ACHN (cell line): Measurements from ENCODE around the gene ANXA2.
"Not testable (repeated sequence)": the region's sequence is repeated elsewhere in the genome, so short reads cannot be mapped to it uniquely, and the experiment has no call there.

Experiments
- DNase-seq: peaks from one replicate; pipeline ENCODE4 v3.0.0-alpha.2; 2015
- in situ Hi-C: cut with HindIII; loops from 2 replicates; pipeline ENCODE4 v1.10.0; 2017; ENCODE audit warnings: low sequenced_read_pairs, low pct_ligation_motif_present, low pct_unique_long_range_greater_than_20kb

ANXA2 gene

GRCh38 chr15:60412807-60413206 is 15.0 kb upstream of the ANXA2 start:
- in situ Hi-C loops = not testable (repeated sequence)

DNA sequence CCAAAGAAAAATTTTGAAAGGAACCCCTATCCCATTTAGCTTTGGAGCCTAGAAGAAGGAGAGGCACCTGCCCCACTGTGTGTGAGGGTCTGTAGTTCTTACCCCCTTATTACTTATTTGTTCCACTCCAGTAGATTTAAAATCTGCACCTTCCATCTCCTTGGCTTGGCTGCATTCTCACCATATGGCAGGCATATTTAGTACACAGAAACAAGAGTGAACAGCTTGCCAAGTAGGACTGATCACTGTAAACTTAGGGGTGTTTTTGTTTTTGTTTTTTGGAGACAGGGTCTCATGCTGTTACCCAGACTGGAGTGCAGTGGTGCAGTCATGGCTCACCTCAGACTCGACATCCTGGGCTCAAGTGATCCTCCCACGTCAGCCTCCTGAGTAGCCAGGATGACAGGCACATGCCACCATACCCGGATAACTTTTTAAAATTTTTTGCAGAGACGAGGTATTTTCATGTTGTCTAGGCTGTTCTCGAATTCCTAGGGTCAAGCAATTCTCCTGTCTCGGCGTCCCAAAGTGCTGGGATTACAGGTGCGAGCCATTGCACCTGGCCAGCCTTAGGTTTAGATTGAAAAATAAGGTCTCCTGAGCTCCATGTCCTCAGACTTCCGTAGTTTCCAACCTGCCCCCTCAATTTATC is 14.1 kb upstream of the ANXA2 start:
- in situ Hi-C loops = no loop called here

More at GRCh38 chr15:60412807-60413206, 15.0 kb upstream of the ANXA2 start:
- DNase-seq = not testable (repeated sequence)

GRCh38 chr15:60410350-60410749 is 12.6 kb upstream of the ANXA2 start:
- in situ Hi-C loops, DNase-seq: not testable (repeated sequence)

More for the DNA sequence above, 14.1 kb upstream of the ANXA2 start:
- DNase-seq = no peak

- in situ Hi-C loops = no loop called here
These were observed 10.7 kb upstream of the ANXA2 start for GRCh38 chr15:60408463-60408981.

DNA sequence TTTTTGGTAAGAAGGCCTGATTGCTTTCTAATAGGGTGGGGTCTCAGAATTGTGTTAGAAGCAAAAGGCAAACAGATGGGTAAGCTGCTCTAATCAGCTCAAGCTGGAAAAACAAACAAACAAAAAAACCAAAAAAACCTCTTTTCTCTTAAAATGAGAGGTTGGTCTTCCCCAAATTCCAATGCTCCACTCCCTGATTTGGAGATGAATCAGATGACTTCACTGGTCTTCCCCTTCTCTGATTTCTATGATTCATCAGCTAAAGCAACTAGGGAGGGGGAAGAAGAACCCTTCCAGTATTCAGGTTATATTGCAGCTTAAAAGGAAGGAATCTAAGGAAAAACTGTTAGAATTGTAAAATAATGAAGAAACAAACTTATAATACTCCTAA is 9.6 kb upstream of the ANXA2 start:
- in situ Hi-C loops = no loop called here
- peak; percentile 63 for DNase-seq

More at GRCh38 chr15:60408463-60408981, 10.7 kb upstream of the ANXA2 start:
- DNase-seq = peak; percentile 62

- DNase-seq = no peak
- in situ Hi-C loops = no loop called here
These were observed 9.0 kb upstream of the ANXA2 start for GRCh38 chr15:60406513-60407414.

DNA sequence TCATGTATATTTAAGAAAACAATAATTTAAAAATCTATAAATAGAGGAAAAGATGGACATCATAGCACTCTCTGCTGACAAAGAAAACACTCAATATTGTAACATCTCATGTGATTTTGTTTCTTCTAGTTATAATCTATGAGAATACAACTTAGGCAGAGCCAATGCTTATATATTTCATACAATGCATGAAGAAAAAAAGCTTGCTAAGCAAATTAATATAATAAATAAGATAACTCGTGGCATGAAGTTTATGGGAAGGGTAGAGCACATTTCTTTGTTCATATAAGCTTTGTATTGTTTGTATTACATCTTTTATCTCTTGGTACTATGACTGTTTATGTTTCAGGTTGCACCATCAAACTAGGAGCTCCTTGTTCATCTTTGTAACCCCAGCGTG is 7.6 kb upstream of the ANXA2 start:
- in situ Hi-C loops = no loop called here
- no peak for DNase-seq

GRCh38 chr15:60404351-60404750 is 6.6 kb upstream of the ANXA2 start:
- DNase-seq, in situ Hi-C loops: not testable (repeated sequence)

GRCh38 chr15:60400944-60401343 is 3.2 kb upstream of the ANXA2 start:
- in situ Hi-C loops = no loop called here
- DNase-seq = no peak

DNA sequence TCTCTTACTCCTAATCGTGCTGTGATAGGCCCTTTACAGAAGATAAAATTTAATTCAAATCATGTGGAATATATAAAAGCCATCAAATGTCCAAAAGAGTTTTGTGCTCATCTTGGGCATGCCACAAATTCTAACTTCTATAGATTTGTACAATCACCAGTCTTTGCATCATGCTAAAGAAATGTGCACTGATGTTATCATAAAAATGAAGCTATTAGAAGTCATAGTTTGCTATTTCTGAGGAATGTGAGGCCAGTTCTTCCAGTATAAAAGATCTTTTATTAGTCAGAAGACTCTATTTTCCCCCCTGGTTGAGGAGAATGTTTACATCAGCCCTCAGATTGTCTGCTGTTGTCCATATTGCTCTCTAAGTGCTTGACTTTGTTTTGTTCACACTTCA is 2.1 kb upstream of the ANXA2 start:
- DNase-seq = no peak
- in situ Hi-C loops = no loop called here

DNA sequence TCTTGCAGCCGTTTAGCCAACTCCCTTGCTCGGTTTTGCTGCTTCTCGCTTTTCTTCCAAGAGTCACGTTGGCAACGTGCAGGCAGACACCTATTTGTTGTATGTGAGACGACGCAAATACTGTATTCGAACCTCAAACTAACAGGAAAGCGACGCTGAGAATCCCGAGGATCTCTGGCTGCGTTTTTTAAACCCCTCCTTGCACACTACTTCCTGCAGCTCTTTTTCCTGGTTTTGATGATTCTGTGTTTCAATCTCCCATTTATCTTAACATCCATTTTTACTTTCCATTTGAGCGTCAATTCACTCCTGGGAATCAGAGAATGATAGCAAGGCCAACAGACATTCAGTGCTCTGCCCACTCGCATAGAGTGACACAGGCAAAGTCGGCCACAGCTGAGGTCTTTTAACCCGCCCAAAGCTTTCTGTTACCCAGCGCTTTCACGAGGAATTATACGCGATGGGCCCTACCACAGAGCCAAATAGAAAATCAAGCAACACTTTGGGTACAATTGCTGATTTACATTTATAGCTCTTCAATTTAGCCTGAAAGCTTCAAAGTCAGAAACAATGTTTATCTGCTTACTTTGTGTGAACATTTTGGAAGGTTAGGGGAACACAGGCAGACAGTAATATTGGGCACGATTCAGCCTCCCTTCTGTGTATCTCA is 1.6 kb upstream of the ANXA2 start:
- no peak for DNase-seq
- in situ Hi-C loops = no loop called here

- peak; percentile 83 for DNase-seq
- in situ Hi-C loops = no loop called here
These were observed 621 bp downstream of the ANXA2 start for GRCh38 chr15:60396958-60397771.

GRCh38 chr15:60396560-60396957 is 1.2 kb downstream of the ANXA2 start:
- in situ Hi-C loops = no loop called here

GRCh38 chr15:60396100-60396499 is 1.7 kb downstream of the ANXA2 start:
- DNase-seq = no peak
- in situ Hi-C loops = no loop called here

More at GRCh38 chr15:60396560-60396957, 1.2 kb downstream of the ANXA2 start:
- no peak for DNase-seq

DNA sequence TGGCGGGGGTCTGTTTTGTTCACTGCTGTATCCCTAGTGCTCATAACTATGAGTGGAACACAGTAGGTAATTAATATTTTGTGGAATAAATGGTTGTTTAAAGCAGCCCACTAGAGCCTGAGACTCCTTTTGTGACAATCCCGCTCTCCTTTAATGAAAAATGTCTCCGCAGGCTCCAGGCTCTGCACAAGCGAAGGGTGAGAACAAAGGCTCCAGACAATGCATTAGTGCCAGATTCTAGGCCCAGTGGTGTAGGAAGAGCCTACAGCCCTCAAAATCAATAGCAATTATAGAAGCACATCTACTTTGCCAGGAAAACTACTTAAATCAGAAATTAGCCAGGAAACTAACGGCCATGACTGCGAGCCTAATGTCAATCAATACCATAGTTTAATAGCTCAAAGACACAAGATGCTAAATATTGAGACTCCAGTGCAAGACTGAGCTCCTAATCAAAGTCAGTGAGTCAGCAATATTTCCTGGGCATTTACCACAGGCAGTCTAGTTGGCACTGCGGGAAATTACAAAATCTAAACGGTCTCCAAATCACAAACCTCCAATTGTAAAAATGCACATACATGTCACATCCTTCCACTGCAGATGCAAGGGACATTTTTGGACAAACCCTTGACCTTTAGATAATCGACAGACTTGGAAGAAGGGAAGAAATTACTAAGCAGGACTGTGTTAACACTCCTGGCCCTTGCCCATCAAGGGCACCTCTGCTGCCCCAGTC is 2.3 kb downstream of the ANXA2 start:
- in situ Hi-C loops = no loop called here
- DNase-seq = no peak

GRCh38 chr15:60394689-60395097 is 3.1 kb downstream of the ANXA2 start:
- no peak for DNase-seq
- in situ Hi-C loops = no loop called here

DNA sequence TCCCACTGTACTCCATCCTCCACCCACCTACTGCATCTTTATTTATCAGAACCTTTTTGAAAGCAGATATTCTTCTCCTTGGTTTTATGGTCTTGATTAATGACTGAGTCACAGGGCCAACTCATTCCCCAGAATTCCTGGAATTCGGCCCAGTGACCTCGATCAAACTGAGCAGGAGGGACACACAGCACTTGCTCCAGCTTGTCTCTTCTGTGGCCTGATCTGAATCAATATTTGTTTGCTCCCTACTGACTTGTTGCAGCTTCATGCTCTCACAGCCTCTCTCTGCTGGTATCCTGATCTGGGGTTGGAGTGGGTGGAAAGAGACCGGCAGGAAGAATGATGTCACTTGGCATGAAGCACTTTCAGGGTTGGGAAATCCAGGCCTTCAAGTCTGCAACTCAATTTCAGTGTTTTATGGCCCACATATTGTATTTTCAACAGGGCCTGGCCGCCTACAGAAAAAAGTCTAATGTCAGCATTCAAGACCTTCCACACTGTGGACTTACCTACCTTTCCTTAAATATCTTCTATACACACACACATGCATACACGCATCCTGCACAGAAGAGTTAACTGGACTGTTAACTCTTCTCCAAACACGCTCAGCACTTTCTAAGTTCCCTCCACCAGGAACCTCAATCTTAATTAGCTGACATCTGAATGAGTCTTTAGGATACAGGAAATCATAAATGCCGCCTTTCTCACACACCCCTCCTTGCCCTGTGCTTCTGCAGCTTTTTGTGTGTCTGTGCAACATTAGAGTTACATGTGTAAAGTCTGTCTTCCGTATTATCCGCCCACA is 4.6 kb downstream of the ANXA2 start:
- in situ Hi-C loops = no loop called here
- DNase-seq = peak; percentile 92
